ENCODE results near the gene MAK.

GRCh38 chr6:10725716-10726115 is 112.6 kb downstream of the MAK start:
- TF ChIP-seq CTCF (IDR thresholded peaks at IDR 0.05) (no peak), EZH2 (IDR thresholded peaks at IDR 0.05; ENCODE audit: borderline replicate concordance, insufficient read depth, low read depth, low read length, poor library complexity, severe bottlenecking) (no peak)
